HS-27A (cell line): ENCODE measurements around the gene EGFLAM.
A peak's percentile ranks its signal among the peaks of the same experiment; 100 is the strongest.

ENCODE experiments used
- DNase-seq: peaks from one replicate; pipeline ENCODE4 v3.0.0-alpha.2; 2012; ENCODE audit warnings: low read depth, missing footprints

EGFLAM gene

DNA sequence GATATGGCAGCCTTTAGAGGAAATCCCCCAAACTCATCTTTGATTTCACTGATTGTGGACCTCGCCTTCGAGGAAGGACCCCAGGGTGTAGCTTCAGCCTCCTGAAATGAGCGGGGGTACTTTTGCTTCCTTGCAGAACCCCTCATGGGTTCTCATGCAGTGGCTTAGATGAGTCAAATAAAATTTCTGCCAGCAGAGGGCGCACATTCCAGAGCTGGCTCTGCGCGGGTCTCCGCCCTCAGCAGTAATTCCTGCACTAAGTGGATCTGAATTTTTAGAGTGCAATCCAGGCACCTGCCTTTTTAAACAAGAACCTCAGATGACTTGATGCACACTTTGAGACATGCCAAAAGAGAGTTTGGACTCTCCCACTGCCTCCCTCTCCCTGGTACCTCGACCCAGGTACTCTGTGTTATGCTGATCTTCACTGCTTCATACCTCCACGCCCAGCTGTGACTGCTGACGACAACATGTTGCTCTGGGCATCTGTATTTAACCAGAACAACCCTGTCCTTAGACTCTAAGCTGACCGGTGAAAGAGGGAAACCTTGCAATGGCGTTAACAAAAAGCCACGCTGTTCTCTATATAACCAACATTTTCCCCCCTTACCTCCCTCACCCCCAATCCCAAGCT lies 7.3 kb downstream of the EGFLAM start:
- peak; percentile 24 for DNase-seq

DNA sequence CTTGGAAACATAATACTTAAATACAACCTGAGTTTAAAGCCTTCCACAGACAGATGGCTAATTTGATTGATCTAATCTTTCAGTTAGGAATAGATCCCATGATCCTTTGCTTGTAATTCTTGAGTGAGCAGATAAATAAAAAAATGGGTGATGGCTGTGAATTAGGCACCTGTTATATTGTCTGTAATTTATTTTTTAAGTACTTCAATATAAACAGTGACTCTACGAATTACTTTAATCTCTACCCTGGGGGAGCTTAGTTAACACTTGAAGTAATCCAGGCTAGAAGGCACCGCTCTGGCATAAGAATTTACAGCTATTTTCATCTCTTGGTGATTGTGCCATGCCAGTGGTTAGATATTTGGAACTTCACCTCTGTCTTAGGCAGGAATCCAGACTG lies 9.0 kb downstream of the EGFLAM start:
- DNase-seq = no peak

DNA sequence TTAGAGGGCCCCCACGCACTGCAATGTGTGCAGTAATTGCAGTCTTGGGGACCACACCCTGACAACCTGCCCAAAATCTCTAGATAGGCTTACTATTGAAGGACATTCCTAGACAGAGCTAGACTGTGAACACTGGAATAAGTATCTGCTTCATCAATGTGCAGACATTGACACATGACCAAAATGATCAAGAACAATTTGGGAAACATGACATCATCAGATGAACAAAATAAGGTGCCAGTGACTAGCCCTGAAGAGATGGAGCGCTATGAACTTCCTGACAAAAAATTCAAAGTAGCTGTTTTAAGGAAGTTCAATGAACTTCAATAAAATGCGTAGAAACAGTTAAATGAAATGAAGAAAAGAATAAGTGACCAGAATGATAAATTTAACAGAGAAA lies 15.3 kb downstream of the EGFLAM start:
- no peak for DNase-seq

DNA sequence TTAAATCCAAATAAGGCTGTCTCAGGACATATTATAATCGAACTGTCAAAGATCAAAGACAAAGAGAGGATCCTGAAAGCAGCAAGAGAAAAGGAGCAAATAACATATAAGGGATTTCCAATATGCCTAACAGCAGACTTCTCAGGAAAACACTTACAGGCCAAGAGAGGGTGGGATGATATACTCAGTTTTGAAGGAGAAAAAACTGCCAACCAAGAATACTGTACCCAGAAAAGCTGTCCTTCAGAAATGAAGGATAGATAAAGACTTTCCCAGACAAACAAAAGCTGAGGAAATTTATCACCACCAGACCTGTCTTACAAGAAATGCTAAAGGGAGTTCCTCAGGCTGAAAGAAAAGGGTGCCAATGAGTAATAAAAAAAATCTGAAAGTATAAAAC lies 16.0 kb downstream of the EGFLAM start:
- no peak for DNase-seq

DNA sequence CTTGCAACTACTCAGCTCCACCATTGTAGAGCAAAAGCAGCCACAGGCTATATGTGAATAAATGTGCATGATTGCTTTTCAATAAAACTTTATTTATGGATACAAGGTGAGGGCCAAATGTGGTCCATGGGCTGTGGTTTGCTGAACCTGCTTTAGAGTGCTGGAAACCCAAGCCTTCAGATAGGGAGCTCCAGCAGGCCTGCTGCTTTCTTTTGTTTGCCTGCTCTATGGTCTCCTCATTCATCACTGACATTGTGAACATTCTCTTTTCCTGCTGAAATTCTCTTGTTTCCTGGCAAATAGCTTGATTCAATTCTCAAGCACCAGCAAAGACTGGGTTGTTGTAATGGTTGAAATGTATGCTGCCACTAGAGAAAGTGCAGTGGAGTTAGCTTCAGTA lies 26.0 kb downstream of the EGFLAM start:
- DNase-seq = no peak

DNA sequence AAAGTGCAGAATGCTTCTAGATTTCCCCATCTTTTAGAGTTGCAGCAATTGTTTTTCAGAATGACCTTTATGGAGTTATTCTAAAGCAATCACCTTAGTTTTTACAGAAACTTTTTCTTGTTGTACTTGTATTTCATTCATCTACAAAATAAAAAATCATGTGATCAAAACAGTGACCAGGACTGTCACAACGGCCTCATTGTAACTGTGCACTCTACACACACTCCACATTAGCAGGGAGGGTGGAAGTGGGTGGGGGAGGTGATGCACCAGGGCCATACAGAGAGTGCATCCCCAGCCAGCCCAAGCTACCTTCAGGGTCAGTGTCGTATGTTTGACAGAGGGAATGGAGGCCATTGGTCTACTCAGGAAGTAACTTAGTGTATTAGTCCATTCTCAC lies 26.9 kb downstream of the EGFLAM start:
- no peak for DNase-seq

DNA sequence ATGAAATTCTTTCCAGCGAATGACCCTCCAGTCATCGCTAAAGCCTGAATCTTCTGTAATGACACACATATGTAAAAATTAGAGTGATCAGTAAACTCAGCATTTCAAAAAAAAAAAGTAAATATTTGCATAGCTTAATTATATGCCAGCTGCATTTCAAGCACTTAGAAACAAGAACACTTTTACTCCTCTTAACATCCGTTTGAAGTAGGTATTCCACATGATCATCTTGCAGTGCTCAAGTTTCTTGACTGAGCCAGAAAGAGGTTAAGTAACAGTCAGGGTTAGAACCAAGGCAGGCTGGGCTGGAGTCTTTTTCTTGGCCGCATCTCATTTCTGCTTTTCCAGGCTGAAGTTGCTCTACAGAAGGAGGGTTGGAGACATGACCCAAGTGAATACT lies 27.6 kb downstream of the EGFLAM start:
- DNase-seq = no peak

DNA sequence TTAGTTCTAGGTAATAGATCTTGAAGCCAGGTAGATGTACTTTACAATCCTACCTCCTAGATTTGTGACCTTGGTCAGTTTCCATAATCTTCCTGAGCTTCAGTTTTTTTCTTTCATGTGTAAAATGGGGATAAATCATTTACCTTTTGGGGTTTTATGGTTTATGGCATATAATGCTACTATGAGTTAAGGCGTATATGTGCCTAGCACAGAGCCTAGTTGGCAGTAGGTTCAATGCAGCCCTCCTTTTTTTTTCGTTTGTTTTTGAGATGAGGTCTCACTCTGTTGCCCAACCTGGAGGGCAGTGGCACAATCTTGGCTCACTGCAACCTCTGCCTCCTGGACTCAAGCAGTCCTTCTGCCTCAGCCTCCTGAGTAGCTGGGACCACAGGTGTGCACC lies 28.8 kb downstream of the EGFLAM start:
- DNase-seq = no peak

DNA sequence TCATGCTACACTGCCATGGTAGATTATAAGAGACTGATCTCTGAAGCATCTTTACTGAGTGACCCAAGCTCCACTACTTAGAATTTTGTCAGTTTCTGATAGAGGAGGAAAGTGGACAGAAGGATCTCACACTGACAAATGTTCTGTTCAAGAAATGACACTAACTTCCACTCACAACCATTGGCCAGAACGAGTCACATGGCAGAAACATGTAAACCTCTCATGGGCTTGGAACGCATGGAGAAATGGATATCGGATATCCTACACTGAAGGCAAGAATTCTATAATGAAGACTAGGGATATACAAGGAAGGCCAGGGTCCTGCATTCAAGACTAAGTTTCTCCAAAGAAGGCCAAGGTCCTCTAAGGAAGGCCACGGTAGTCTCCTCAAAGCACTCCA lies 31.1 kb downstream of the EGFLAM start:
- DNase-seq = no peak

DNA sequence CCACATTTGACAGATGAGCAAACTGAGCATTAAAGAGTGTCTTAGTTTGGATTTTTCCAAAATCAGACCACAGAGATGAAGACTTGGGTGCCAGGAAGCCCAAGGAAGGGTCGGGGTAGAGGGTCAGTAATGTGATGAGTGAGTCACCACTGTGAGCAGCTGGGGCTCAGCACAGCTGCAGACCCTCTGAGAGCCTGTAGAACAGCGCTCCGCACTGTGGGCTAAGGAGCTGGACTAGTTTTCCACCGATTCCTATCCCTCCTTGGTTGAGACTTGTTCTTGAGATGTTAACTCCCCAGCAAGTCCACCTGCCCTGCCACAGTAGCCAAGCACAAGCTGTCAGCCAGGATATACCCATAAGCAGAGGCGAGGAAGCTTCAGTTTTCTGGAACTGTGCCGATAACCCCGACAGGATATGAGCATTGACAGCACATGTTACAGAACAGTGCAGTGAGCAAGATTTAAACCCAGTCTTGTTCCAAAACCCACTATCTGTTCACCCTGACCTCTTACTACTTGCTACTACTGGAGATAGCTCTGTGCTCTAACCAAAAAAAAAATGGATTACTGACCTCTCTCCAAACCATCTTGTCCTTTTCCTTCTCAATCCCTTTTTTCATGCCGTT lies 31.8 kb downstream of the EGFLAM start:
- no peak for DNase-seq

DNA sequence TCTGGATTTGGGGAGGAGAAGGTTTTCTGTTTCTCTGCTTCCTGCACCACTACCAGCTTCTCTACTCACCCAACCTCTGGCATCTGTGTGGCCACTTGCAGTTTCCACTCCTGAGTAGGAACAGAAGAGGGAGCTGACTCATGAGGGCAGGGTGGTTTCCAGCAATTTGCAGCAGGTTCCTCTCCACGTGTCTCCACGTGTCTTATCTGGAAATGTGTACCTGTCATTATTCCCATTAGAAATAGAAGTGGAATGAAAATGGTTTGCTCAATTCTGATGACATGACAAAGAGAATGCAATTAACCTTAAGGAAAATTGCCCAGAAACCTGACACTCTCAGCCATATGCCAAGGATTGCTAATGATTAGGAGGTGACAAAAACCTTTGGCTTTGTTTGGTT lies 33.0 kb downstream of the EGFLAM start:
- DNase-seq = no peak

DNA sequence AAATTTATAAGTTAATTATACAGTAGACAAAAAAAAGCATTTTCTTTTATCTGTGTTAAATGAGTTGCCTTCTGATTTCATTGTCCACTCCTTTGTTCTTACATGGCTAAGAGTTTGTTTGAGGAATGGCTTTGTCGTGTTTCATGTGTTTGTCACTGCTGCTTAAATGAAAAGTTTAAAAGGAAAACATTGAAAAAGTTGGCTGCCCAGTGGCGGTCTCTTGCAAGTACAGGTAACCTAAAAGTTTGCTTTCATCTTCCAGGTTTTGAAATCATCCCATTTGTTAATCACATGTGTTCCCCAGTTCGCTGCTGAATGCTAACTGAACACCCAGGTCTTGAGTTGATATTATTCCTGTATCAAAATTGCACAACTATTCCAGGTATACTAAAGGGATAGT lies 33.9 kb downstream of the EGFLAM start:
- DNase-seq = no peak

DNA sequence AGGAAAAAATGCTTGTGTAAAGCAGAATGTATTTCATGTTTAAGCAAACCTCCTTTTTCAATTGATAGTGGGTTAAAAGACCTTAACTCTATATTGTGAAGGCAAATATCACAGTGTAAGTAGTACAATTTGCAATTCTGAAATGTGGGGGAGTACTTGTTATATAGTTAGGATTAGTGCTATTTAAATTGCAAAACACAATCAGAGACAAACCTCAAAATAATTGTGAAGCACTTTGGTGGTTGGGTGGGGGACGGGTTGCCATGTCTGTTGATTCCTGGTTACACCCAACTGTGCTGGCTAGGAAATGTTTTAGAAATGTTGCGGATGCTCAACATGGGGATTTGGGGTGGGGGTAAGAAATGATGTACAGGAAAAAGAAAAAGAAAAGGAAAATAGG lies 37.4 kb downstream of the EGFLAM start:
- DNase-seq = no peak

DNA sequence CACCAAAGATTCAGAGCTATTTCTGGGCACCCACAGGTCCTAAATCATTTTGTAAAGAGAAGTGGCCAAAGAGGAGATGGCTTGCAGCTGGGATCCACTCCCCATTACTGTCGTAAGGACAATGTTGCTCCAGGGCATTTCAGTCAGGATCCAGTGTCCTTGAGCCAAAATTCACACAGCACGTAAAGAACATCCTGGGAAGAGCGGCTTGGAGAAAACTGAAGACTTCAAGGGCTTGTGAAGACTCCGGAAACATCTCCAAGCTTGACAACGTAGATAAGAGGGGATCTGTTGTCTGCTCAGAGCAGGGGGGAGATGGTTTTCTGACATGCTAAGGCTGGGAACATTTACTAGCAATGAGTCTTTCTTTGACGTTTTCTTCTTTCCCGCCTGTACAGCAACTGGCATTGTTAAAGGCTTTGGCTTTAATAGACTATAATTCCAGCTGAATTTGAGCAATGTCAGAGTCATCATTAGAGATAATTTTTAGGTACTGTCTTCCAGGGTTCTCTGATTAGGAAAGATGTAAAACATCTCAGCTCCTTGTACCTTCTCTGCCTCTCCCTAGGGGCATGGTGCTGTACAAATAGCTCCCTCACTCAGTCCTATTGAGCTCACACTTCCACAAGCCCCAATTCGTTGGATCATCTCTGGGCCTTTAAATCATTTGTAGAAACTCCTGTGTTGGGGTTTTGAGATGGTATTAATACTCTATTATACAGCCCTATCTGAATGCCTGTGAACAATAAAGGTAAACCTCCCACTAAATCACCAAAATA lies 39.7 kb downstream of the EGFLAM start:
- DNase-seq = no peak

DNA sequence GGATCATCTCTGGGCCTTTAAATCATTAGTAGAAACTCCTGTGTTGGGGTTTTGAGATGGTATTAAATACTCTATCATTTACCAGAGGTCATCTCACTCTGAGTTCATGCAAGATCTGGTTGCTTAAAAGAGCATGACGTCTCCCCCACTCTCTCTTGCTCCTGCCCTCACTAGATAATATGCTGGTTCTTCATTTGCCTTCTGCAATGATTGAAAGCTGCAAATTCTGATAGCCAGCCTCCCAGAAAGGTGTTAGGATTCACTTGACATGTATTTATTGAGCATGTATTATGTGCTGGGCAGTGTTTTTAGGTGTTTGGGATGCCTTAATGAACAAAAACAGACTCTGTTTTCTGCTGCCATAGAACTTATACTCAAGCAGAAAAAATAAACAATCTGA lies 41.2 kb downstream of the EGFLAM start:
- no peak for DNase-seq

DNA sequence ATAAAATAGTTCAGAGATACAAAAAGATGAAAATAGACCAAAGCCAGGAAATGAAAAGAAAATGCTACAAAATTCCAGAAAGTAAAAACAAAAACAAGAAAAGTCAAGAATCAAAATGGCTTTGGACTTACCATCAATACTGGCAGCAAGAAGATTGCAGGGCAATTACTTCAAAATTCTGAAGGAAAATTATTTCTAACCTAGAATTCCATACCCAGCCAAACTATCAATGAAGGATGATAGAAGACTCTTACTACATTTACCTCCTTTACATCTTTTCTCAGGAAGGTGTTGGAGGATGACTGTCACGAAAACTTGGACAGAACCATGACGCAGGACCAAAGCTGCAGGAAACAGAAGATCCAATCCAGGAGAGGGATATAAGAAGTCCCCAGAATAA lies 46.8 kb downstream of the EGFLAM start:
- DNase-seq = no peak

DNA sequence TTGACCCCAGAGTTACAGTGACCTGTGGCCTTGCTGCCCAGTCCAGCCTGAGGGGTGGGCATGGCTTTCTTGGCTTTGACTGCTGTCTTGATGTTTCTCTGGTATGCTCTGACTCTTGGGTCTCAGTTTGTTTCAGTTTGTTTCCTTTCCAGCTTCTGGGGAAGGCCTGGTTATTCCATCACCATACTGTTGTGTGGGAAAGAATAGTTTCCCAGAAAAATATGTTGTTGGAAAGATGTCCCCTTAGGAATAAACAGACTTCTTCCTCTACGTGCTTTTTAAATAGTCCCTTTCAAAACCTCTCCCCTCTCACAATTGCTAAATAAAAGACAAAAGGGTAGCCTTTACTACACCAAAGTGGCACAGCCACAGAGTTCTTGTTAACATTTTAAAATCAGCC lies 49.5 kb downstream of the EGFLAM start:
- DNase-seq = no peak

DNA sequence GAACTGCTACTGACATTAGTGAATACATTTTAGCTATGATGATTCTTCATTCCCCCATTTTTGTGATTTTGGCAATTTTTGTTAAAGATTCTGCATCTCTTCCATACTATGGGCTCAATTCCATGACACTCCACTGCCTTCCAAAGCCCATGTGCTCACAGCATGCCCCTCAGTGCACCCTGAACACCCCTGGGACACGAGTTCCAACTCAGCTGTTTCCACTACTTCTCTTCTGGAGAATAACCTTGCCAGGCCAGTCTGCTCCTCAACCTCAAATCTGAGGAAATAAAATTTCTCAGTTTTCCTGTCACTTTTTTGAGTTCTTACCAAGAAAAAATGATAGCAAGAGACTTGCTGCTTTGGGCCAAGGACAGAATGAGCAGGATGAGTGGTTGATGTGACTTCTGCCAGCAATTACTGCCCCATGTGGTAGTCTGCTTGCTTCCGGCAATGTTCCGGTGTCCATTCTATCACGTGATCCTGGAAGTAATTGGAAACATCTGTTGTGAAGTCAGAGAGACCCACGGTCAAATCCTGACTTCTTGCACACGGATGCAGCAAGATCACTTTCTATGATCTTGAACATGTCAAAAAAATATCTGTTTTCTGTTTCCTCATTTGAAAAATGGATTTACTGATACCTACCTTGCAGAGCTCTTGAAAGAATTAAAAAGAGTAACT lies 58.3 kb downstream of the EGFLAM start:
- DNase-seq = no peak

DNA sequence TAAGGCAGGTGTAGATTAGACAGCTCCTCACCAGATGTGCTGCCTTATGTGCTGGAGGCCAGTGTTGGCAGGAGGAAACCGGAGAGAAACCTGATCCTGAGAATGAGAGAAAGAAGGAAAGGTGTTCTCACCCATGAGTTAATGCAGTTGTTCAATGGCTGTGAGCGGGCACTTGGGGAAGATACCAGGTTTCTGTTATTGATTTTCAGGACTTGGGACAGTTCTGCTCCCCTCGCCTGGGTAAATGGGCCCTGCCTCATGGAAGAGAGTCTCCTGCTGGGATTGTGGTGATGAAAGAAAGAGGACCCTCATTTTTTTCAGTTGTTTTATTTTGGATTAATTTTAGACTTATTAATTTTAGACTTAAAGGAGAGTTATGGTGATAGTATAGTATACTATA lies 59.5 kb downstream of the EGFLAM start:
- DNase-seq = no peak

DNA sequence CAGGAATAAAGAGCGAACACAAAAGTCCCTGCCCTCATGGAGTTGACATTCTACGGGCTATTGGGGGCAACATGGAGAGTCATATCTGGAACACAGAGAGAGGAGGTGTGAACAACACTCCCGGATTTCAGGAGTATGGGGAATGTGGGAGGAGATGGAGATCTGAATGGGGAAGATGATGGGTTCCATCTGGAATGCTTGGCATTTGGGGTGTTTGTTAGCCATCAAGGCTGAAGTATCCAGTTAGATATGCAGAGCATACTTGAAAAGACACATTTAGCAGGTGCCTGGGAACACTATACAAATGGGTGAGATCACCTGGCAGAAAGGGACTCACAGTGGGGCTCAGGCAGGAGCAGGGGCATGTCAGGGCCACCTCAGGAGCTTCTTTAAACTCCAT lies 61.1 kb downstream of the EGFLAM start:
- DNase-seq = no peak

DNA sequence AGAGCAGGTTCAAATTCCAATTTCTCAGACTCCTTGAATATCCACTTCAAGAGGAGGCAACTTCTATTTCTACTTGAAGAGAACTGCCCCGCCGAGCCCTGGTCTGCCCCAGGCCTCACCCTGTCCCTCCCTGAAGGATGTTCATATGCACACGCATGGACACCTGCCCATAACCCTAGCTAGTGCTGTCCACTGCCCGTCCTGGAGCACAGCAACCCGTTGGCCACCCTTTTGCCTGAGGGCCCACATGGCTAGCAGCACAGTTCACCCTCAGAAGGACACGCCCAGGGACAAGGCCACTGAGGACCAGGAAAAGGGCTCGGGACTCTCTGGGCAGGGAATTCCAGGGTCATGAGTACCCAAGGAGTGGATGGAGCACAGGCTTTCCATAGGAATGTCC lies 63.6 kb downstream of the EGFLAM start:
- no peak for DNase-seq

DNA sequence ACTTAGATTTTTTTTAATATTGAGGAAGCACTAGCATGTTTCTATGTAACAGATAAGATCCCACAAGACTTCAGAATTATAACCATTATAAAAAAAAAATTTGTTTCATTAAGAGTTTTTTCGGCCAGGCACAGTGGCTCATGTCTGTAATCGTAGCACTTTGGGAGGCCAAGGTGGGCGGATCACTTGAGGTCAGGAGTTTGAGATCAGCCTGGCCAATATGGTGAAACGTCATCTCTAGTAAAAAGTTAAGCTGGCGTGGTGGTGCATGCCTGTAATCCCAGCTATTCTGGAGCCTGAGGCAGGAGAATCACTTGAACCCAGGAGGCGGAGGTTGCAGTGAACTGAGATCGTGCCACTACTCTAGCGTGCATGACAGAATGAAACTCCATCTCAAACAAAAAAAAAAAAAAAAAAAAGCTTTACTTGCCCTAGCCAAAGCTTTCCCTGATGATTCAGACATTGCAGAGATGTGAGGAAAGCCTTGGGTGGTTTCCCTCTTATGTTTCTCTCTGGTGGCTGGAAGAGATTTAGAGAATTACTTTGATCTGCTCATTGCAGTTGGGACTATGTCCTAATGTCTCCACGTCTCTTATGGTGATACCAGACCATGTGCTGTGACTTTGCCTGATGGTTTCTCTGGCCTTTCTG lies 65.4 kb downstream of the EGFLAM start:
- DNase-seq = peak; percentile 8
